ENCODE measurements around the gene FADS1.

FADS1 gene

GRCh38 chr11:61760946-61761345, 55.9 kb downstream of the FADS1 start:
- no peak for DNase-seq (ENCODE audit: low spot score)

DNA sequence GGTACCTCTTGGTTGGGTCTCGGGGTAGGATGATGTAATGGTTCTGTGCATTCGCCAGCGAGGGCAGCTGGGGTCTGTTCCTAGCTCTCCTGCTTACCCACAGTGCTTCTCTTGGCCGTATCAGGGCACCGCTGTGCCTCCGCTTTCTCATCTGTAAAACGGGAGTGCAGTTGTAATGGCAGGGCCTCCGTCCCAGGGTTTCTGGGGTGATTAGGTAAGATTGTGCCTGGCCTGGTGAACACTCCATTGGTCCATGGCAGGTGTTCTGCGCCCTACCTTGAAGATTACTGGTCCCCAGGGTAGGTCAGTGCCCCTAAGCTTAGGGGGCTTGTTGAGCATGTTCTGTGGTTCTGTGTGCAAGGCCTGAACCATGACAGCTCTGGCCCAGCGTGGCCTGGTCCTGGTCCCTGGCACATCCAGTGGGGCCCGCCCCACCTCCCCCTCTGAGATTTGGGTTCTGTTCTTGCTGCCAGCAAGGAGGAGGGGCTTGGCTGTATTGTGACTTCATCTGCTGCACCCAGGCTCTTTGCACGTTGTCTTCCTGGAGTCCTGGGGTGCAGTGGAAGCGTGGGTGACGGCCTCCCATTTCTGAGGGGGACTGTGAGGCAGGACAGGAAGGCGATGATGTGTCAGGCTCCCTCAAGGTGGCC, 59.5 kb downstream of the FADS1 start:
- no peak for DNase-seq (ENCODE audit: low spot score)

GRCh38 chr11:61756452-61757212, 60.2 kb downstream of the FADS1 start:
- DNase-seq (ENCODE audit: low spot score) = no peak

DNA sequence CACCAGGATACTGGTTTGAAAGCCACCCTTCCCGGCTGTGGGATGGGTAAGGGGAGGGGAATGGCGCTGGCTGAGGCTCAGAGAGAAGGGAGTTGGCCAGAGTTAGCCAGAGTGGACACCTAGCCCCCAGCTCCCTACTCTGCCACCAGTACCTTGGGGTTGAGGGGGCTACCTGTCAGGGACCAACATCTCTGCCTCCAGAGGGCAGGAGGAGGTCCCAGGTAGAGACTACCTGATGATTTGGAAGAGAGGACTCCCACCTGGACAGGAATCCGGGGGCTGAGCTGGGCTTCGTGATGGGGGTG, 60.7 kb downstream of the FADS1 start:
- no peak for DNase-seq (ENCODE audit: low spot score)

GRCh38 chr11:61754534-61755482, 62.0 kb downstream of the FADS1 start:
- DNase-seq (ENCODE audit: low spot score) = no peak

- DNase-seq (ENCODE audit: low spot score) = no peak
Measured at GRCh38 chr11:61753672-61754071, 63.1 kb downstream of the FADS1 start.

GRCh38 chr11:61752925-61753521, 63.8 kb downstream of the FADS1 start:
- no peak for DNase-seq (ENCODE audit: low spot score)

DNA sequence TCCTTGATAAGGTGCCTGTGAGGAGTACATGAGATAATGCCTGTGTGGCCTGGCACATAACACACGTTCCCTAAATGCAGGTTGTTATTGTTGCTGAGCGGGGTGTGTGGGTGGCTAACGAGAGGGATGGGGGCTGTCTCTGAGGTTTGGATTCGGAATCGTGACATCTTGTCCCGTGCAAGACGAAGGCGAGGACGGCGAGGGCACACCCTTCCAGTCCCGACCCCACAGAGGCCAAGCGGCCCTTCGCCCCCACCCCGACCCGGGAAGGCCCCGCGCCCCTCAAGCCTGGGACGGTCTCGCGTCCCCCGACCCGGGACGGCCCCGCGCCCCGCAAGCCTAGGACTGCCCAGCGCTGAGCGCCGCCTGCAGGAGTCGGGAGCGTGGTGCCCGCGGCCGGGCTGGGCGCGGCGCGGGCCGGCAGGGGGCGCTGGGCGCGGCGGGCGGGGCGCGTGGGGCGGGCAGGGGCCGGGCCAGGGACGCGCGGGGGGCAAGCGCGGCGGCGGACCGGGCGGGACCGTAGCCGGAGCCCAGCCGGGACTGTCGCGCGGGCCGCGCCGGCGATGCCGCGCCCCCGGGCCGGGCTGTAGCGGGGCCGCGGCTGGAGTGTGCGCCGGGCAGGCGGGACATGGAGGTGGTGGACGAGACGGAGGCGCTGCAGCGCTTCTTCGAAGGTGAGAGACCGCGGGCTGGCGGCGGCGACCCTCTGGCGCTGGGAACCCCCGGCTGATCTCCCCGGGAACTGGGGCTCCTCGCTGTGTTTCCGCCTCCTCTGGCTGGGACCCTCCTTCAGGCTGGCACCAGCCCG, 64.5 kb downstream of the FADS1 start, which contains the start of gene MYRF:
MYRF (plus strand) TSS at position 520 of the 808 bp plus-strand sequence; CDS start at position 629, 109 bp downstream.
- peak; percentile 90 for DNase-seq (ENCODE audit: low spot score)

- no peak for DNase-seq (ENCODE audit: low spot score)
Measured at GRCh38 chr11:61751384-61751783, 65.4 kb downstream of the FADS1 start.

GRCh38 chr11:61750631-61751273, 66.1 kb downstream of the FADS1 start:
- no peak for DNase-seq (ENCODE audit: low spot score)
